Spleen (tissue), 11 donors: ENCODE results near the gene SPATA20. TPM values are rescaled to one million over a fixed set of nuclear protein-coding genes. Genes with fewer than 3 reads are reported as not detected.

Experiments used
- DNase-seq: peaks from one replicate; pipeline ENCODE4 v3.0.0-alpha.2; 2020
- H3K27ac ChIP-seq, 8 donors: fragments of 200-600 bp; sonication (generic) in 7 of 8; 1 replicate in 4 of 8; 2 replicates in 4 of 8; pipeline versions ENCODE4 v1.5.0 to v1.8.0; 2016 to 2021; ENCODE audit warnings: inconsistent platforms in 4 of 8, mild to moderate bottlenecking in 4 of 8, moderate library complexity in 1 of 8
- H3K27me3 ChIP-seq, 7 donors: fragments of 200-600 bp; sonication (generic) in 6 of 7; replicated peaks in 1 of 7; 1 replicate in 4 of 7; 2 replicates in 3 of 7; pipeline versions ENCODE4 v1.5.0 to v1.8.0; 2016 to 2021; ENCODE audit warnings: inconsistent platforms in 3 of 7, mild to moderate bottlenecking in 1 of 7
- H3K36me3 ChIP-seq, 6 donors: fragments of 200-600 bp; sonication (generic) in 5 of 6; 1 replicate in 4 of 6; 2 replicates in 2 of 6; pipeline versions ENCODE4 v1.5.0 to v1.8.0; 2016 to 2021; ENCODE audit warnings: inconsistent platforms in 2 of 6
- H3K4me1 ChIP-seq, 6 donors: fragments of 200-600 bp; sonication (generic) in 5 of 6; 1 replicate in 3 of 6; 2 replicates in 3 of 6; pipeline versions ENCODE4 v1.5.0 to v1.8.0; 2016 to 2021; ENCODE audit warnings: inconsistent platforms in 3 of 6
- H3K4me3 ChIP-seq, 8 donors: fragments of 200-600 bp; sonication (generic) in 7 of 8; 1 replicate in 4 of 8; 2 replicates in 4 of 8; pipeline versions ENCODE4 v1.5.0 to v1.8.0; 2016 to 2021; ENCODE audit warnings: inconsistent platforms in 4 of 8, mild to moderate bottlenecking in 4 of 8, moderate library complexity in 2 of 8
- H3K9me3 ChIP-seq, 8 donors: fragments of 200-600 bp; sonication (generic) in 7 of 8; 1 replicate in 4 of 8; 2 replicates in 4 of 8; pipeline versions ENCODE4 v1.5.0 to v1.8.0; 2016 to 2021; ENCODE audit warnings: inconsistent platforms in 4 of 8
- CTCF ChIP-seq, 11 experiments: fragments of 200-600 bp in 7 of 11; fragments of 450-650 bp in 4 of 11; sonication (generic) in 4 of 11; IDR thresholded peaks in 8 of 11; conservative IDR thresholded peaks in 3 of 11; 1 replicate in 7 of 11; 2 replicates in 4 of 11; pipeline versions ENCODE4 v1.4.0 to v1.8.0; 2016 to 2021; ENCODE audit warnings: antibody characterized with exemption in 11 of 11, inconsistent platforms in 4 of 11, mild to moderate bottlenecking in 1 of 11
- POLR2A ChIP-seq, 3 donors: fragments of 450-650 bp; IDR thresholded peaks; one replicate each; pipeline ENCODE4 v1.5.1; 2017; ENCODE audit warnings: antibody characterized with exemption in 3 of 3, mild to moderate bottlenecking in 1 of 3
- POLR2AphosphoS5 ChIP-seq, 3 donors: sonication (generic); formaldehyde crosslinking; IDR thresholded peaks; one replicate each; pipeline ENCODE4 v1.5.1; 2017; ENCODE audit warnings: antibody characterized with exemption in 3 of 3
- whole genome bisulfite sequencing, 5 donors: extraction: QIAGEN DNeasy Blood & Tissue Kit in 3 of 5; methylation state at CpG; one replicate each; pipeline versions ENCODE4 v1.1.5 to v1.1.7; 2013 to 2018; 5-methylcytosine and 5-hydroxymethylcytosine counted together
- intact Hi-C: fragments of 100-400 bp; cut with DNase I; formaldehyde crosslinking; loops from one replicate; pipeline ENCODE4 v1.15.0; 2023; ENCODE audit warnings: low total_unique reads
- polyA plus RNA-seq, 3 donors: library from polyadenylated mRNA; stranded (reverse); fragments of 200-250 nt; gene quantifications; one replicate each; pipeline ENCODE4 v1.2.1, GENCODE V29; 2013
- total RNA-seq, 7 donors: library from RNA; depleted of rRNA in 3 of 7; stranded (reverse); fragments of >200 nt in 3 of 7; fragmentation: NEBNext Ultra II Directional in 4 of 7; extraction: Animal tissue kit (Norgen Biotek cat#: 25700) in 4 of 7; gene quantifications; one replicate each; pipeline versions ENCODE4 v1.1.0 to v1.2.1, GENCODE V29; 2016 to 2021
- donor health status: healthy with polysubstance abuse.
- donor health status: DM: no; HTN: no; CAD: no; lungs with moderate emphysema.
- donor health status: DM: no; HTN: no; CAD: no.
- donor health status: Bipolar disorder and iron deficiency.
- donor health status: healthy.
- donor health status: DM: no; HTN: no; CAD: no.
- donor health status: DM: yes; HTN: yes; CAD: no.

Gene SPATA20
- total and polyA plus RNA-seq, 10 donors = 14.9 to 128 (median 57.1) TPM

- Histone ChIP-seq H3K4me1 (no peaks in the 10 kb centered on the region), H3K27me3 (peaks cover 0 to 46% (median 0%) of the 10 kb centered on the region in 7 donors), H3K4me3 (no peak overlapping the region), H3K27ac (no peak overlapping the region), H3K36me3 (no peaks in the 10 kb centered on the region), H3K9me3 (no peaks in the 10 kb centered on the region)
- TF ChIP-seq CTCF (IDR thresholded peaks at IDR 0.05 in 8 of 11, conservative IDR thresholded peaks at IDR 0.05 in 3 of 11) = no peak
- TF ChIP-seq POLR2A (IDR thresholded peaks at IDR 0.05) = no peak
- TF ChIP-seq POLR2AphosphoS5 (IDR thresholded peaks at IDR 0.05) = no peak
- intact Hi-C loops = no loop called here
- WGBS, 5 donors = 79 to 90% (median 83%) methylated on average over 5 to 16 of the region's 16 CpGs; no CpG with 5 or more reads in 1 of the 5 donors
- DNase-seq = no peak
Observed at GRCh38 chr17:50578173-50578572, 31.2 kb downstream of the SPATA20 start.

- DNase-seq = no peak
- no peak overlapping the region for H3K4me3 ChIP-seq
- TF ChIP-seq POLR2A (IDR thresholded peaks at IDR 0.05) = no peak
- TF ChIP-seq CTCF (IDR thresholded peaks at IDR 0.05 in 8 of 11, conservative IDR thresholded peaks at IDR 0.05 in 3 of 11) = no peak
- TF ChIP-seq POLR2AphosphoS5 (IDR thresholded peaks at IDR 0.05) = no peak
- intact Hi-C loops = no loop called here
- no peaks in the 10 kb centered on the region for H3K9me3 ChIP-seq
- 77 to 87% (median 86%) methylated on average over 3 to 7 of the region's 7 CpGs for WGBS, 5 donors
- no peaks in the 10 kb centered on the region for H3K4me1 ChIP-seq
- H3K27me3 ChIP-seq = peaks cover 0 to 46% (median 0%) of the 10 kb centered on the region in 7 donors
- H3K27ac ChIP-seq = no peak overlapping the region
- no peaks in the 10 kb centered on the region for H3K36me3 ChIP-seq
Observed at GRCh38 chr17:50579399-50579798, 32.4 kb downstream of the SPATA20 start.

GRCh38 chr17:50580646-50581045, 33.7 kb downstream of the SPATA20 start:
- Histone ChIP-seq H3K27ac (no peak overlapping the region), H3K27me3 (peaks cover 0 to 46% (median 0%) of the 10 kb centered on the region in 7 donors), H3K4me1 (no peaks in the 10 kb centered on the region), H3K9me3 (no peaks in the 10 kb centered on the region), H3K36me3 (no peaks in the 10 kb centered on the region), H3K4me3 (no peak overlapping the region)
- intact Hi-C loops = no loop called here
- no peak for DNase-seq
- 85 to 95% (median 93%) methylated on average over 8 to 9 of the region's 9 CpGs for WGBS, 5 donors
- TF ChIP-seq CTCF (IDR thresholded peaks at IDR 0.05 in 8 of 11, conservative IDR thresholded peaks at IDR 0.05 in 3 of 11) (no peak), POLR2A (IDR thresholded peaks at IDR 0.05) (no peak), POLR2AphosphoS5 (IDR thresholded peaks at IDR 0.05) (no peak)

- 88 to 94% (median 90%) methylated on average over 12 of the region's 12 CpGs for WGBS, 5 donors
- H3K4me3 ChIP-seq = no peak overlapping the region
- no peak overlapping the region for H3K27ac ChIP-seq
- no peak for DNase-seq
- no peak for TF ChIP-seq POLR2AphosphoS5 (IDR thresholded peaks at IDR 0.05)
- TF ChIP-seq POLR2A (IDR thresholded peaks at IDR 0.05) = no peak
- TF ChIP-seq CTCF (IDR thresholded peaks at IDR 0.05 in 8 of 11, conservative IDR thresholded peaks at IDR 0.05 in 3 of 11) = no peak
- no peaks in the 10 kb centered on the region for H3K4me1 ChIP-seq
- H3K36me3 ChIP-seq = no peaks in the 10 kb centered on the region
- intact Hi-C loops = no loop called here
- H3K27me3 ChIP-seq = peaks cover 0 to 45% (median 0%) of the 10 kb centered on the region in 7 donors
- no peaks in the 10 kb centered on the region for H3K9me3 ChIP-seq
Observed at GRCh38 chr17:50581316-50581715, 34.3 kb downstream of the SPATA20 start.
